Thoracic aorta (tissue), 2 donors: ENCODE data around the gene PEF1. TPM values are rescaled to one million over a fixed set of nuclear protein-coding genes. Genes with fewer than 3 reads are reported as not detected.

Experiments
- ATAC-seq: fragments of 150-250 bp; one replicate; pipeline ENCODE4 v1.8.0; 2017; ENCODE audit warnings: low read depth; ENCODE audit not compliant: insufficient number of reproducible peaks, low FRiP score
- DNase-seq: peaks from one replicate; pipeline ENCODE4 v3.0.0-alpha.2; 2020; ENCODE audit warnings: low spot score
- H3K27ac ChIP-seq, 2 donors: fragments of 200-600 bp; sonication (generic); 1 replicate in 1 of 2; 2 replicates in 1 of 2; pipeline ENCODE4 v1.5.1; 2016; ENCODE audit warnings: mild to moderate bottlenecking in 2 of 2, moderate library complexity in 2 of 2
- H3K27me3 ChIP-seq: fragments of 200-600 bp; sonication (generic); replicated peaks from 2 replicates; pipeline ENCODE4 v1.6.0; 2016; ENCODE audit warnings: mild to moderate bottlenecking; ENCODE audit not compliant: insufficient read depth
- H3K36me3 ChIP-seq: fragments of 200-600 bp; sonication (generic); one replicate; pipeline ENCODE4 v1.5.1; 2016
- H3K4me1 ChIP-seq, 2 donors: fragments of 200-600 bp; sonication (generic); 1 replicate in 1 of 2; 2 replicates in 1 of 2; pipeline versions ENCODE4 v1.5.1 to v1.6.0; 2016; ENCODE audit warnings: low read depth in 2 of 2, mild to moderate bottlenecking in 1 of 2; ENCODE audit not compliant: control insufficient read depth in 1 of 2
- H3K4me3 ChIP-seq: fragments of 200-600 bp; sonication (generic); 2 replicates; pipeline ENCODE4 v1.5.1; 2016; ENCODE audit warnings: mild to moderate bottlenecking
- H3K9me3 ChIP-seq: fragments of 200-600 bp; sonication (generic); 2 replicates; pipeline ENCODE4 v1.5.1; 2016
- CTCF ChIP-seq: fragments of 200-600 bp; sonication (generic); IDR thresholded peaks from one replicate; pipeline ENCODE4 v1.5.1; 2019; ENCODE audit warnings: antibody characterized with exemption
- total RNA-seq, 2 donors: library from RNA; depleted of rRNA; stranded (reverse); fragments of >200 nt; gene quantifications; one replicate each; pipeline versions ENCODE4 v1.1.0 to v1.2.3, GENCODE V29; 2016

PEF1 gene
- total RNA-seq, 2 donors from 2014 or later = 69.2 to 99.5 TPM

- no peak overlapping the region for H3K4me3 ChIP-seq
- H3K27me3 ChIP-seq = no peaks in the 10 kb centered on the region
- peaks cover 5% of the 10 kb centered on the region for H3K36me3 ChIP-seq
- TF ChIP-seq CTCF = no peak
- no peak overlapping the region for H3K27ac ChIP-seq
- H3K9me3 ChIP-seq = no peaks in the 10 kb centered on the region
- no peak for DNase-seq
- peaks cover 7 to 38% of the 10 kb centered on the region in 2 donors for H3K4me1 ChIP-seq
- ATAC-seq = no peak
Observed at GRCh38 chr1:31637915-31638673, 6.6 kb downstream of the PEF1 start.

GRCh38 chr1:31633117-31633516, 11.6 kb downstream of the PEF1 start:
- no peak for ATAC-seq
- H3K36me3 ChIP-seq = peaks cover 40% of the 10 kb centered on the region
- no peak for TF ChIP-seq CTCF
- H3K27ac ChIP-seq = peak overlapping the region in 1 of 2 donors; percentile 38
- no peaks in the 10 kb centered on the region for H3K27me3 ChIP-seq
- peaks cover 8 to 37% of the 10 kb centered on the region in 2 donors for H3K4me1 ChIP-seq
- H3K4me3 ChIP-seq = no peak overlapping the region
- no peaks in the 10 kb centered on the region for H3K9me3 ChIP-seq
- no peak for DNase-seq

- Histone ChIP-seq H3K9me3 (no peaks in the 10 kb centered on the region), H3K27me3 (no peaks in the 10 kb centered on the region), H3K4me3 (no peak overlapping the region), H3K36me3 (peaks cover 40% of the 10 kb centered on the region), H3K27ac (peak overlapping the region in 1 of 2 donors; percentile 38), H3K4me1 (peaks cover 10 to 38% of the 10 kb centered on the region in 2 donors)
- ATAC-seq (no peak), DNase-seq (no peak)
- no peak for TF ChIP-seq CTCF
Observed at GRCh38 chr1:31632649-31633048, 12.0 kb downstream of the PEF1 start.

GRCh38 chr1:31628931-31629556, 15.6 kb downstream of the PEF1 start:
- Histone ChIP-seq H3K9me3 (no peaks in the 10 kb centered on the region), H3K27me3 (no peaks in the 10 kb centered on the region), H3K27ac (peak overlapping the region; percentile 92 to 93), H3K4me1 (peaks cover 29 to 63% of the 10 kb centered on the region in 2 donors), H3K36me3 (peaks cover 35% of the 10 kb centered on the region), H3K4me3 (no peak overlapping the region)
- no peak for ATAC-seq
- TF ChIP-seq CTCF = no peak
- no peak for DNase-seq

- H3K4me3 ChIP-seq = peak overlapping the region; percentile 47
- ATAC-seq (peak; percentile 34), DNase-seq (peak; percentile 53)
Observed at GRCh38 chr1:31627930-31628559, 16.6 kb downstream of the PEF1 start.

More at GRCh38 chr1:31627930-31628559, 16.6 kb downstream of the PEF1 start:
- Histone ChIP-seq H3K27me3 (no peaks in the 10 kb centered on the region), H3K4me1 (peaks cover 29 to 63% of the 10 kb centered on the region in 2 donors), H3K27ac (peak overlapping the region; percentile 92 to 93), H3K9me3 (no peaks in the 10 kb centered on the region), H3K36me3 (peaks cover 35% of the 10 kb centered on the region)
- no peak for TF ChIP-seq CTCF
